ENCODE data around the gene SAMD15.
A peak's percentile ranks its signal among the peaks of the same experiment; 100 is the strongest.
"Not testable (repeated sequence)": the region's sequence is repeated elsewhere in the genome, so short reads cannot be mapped to it uniquely, and the experiment has no call there.

Gene SAMD15

DNA sequence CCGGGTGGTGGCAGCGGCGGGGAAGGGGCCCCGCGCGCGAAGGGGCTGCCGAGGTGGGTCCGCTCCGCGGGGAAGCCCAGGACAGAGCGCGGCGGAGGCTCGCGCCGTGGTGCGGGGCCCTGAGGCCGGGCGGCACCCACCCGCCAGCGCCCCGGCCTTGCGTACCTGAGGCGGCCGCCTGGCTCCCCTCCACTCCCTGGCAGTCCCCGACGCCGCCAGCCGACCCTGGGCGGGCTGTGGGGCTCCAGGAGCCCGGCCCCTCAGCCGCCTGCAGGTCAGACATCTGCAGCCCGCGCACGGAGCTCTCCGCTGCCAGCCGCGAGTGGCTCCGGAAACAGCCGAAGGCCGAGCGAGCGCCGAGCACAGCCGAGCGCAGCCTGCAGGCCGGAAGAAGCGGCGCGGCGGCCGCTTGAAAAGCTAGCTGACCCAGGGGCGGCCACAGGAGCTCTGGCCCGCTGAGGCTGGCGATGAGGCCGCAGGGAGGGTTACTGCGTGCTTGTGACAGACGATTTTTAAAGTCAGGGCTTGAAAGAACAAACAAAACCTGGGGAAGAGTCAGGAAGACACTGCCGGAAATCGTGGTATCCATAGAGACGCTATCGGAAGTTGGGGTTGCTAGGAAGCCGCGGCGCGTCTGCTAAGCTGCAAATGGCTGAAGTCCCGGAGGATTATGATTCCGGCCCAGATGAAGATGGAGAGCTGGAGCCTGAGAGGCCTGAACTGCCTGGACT lies at the start of gene SAMD15, which contains the start of gene TMED8:
TSS of gene SAMD15 (plus strand) at position 609 of the 731 bp plus-strand sequence. CDS start at position 649, 40 bp downstream.
TSS of gene TMED8 (minus strand) at position 324 of the 731 bp plus-strand sequence. CDS start at position 283, 41 bp downstream.
- DNase-seq, result peak; percentile 83 to 84

DNA sequence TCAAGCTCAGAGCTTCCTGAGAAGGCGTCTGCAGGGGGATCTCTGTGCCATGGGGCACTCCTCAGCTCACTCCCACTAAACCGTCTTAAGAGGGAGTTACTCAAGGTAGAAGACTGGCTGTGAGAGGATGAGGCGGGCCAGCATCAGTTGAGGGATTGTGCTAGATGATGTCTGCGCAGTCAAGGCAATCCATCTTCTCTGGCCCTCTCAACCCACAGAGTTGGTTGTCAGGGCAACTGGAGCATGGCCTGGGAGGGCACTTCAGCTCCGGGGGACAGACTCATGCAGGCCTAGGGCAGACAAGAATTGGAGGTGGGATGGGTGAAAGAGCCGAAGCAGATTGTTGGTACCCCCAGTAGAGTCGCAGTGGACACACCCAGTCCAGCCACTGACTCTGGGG lies 47.3 kb upstream of the SAMD15 start:
- DNase-seq, result no peak

DNA sequence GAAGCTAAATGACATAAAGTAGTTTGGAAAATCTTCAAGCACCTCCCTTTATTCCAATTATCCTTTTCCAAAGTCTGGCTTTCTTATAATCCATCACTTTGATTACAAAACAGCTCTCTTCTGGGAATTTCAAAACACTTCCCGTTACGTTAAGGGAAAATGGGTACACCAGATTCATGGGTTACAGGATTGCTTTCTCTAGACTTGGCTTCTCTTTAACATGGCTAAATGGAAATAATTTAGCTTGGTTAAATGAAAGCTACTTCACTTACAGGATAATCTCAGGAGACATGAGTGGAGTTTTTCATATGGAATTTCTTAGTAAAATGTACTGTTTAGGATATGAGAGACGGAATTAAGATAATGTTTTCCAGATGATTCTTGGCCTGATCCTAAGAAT lies 41.6 kb upstream of the SAMD15 start:
- DNase-seq, result no peak

DNA sequence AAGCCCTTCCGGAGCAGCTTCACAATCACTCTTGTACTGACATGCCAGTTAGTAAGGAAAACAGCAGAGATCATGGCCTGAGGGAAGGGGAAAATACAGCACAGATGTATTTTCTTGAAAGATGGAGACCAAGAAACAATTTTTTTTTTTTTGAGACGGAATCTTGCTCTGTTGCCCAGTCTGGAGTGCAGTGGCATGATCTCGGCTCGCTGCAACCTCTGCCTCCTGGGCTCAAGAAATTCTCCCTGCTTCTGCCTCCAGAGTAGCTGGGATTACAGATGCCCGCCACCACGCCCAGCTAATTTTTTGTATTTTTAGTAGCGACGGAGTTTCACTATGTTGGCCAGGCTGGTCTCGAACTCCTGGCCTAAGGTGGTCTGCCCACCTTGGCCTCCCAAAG lies 39.9 kb upstream of the SAMD15 start:
- DNase-seq, result not testable (repeated sequence)

- no peak for DNase-seq
Observed at GRCh38 chr14:77337880-77338279, 39.3 kb upstream of the SAMD15 start.

- DNase-seq, result no peak
Observed at GRCh38 chr14:77338302-77338701, 38.9 kb upstream of the SAMD15 start.

DNA sequence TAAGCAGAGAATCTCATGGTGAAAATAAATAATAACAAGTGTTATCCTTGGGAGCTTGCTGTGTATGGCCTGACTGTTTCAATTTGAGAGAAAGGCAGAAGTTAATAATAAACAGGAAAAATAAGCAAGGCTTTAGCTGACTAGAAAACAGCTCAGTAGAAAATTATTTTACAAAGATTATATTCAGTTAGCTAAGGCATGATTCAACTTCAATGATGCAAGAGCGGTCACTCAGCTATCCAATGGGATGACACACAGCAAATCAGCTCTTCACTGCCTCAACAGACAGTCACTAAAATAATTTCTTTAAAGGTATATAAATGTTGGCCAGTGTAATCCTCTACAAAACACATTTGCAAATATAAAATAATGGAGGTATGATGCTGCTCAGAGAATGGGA lies 37.8 kb upstream of the SAMD15 start:
- DNase-seq, result no peak

DNA sequence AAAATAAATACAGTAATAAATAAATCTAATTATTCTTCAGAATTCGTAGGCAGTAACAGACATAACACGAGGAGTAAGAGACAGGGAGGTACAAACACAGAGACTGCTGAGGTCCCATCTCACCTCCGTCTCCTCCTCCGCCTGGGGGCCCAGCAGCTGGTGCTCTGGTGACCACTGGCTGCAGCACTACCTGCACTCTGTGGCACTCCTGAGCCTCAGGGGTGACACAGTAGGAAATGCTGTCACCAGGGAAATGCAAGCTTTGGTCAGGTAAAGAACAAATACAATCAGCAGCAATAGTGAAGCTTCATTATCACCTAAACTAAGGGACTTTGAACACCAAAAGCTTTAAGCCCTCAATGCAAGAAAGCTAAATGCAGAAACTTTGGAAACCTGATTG lies 36.8 kb upstream of the SAMD15 start:
- no peak for DNase-seq

DNA sequence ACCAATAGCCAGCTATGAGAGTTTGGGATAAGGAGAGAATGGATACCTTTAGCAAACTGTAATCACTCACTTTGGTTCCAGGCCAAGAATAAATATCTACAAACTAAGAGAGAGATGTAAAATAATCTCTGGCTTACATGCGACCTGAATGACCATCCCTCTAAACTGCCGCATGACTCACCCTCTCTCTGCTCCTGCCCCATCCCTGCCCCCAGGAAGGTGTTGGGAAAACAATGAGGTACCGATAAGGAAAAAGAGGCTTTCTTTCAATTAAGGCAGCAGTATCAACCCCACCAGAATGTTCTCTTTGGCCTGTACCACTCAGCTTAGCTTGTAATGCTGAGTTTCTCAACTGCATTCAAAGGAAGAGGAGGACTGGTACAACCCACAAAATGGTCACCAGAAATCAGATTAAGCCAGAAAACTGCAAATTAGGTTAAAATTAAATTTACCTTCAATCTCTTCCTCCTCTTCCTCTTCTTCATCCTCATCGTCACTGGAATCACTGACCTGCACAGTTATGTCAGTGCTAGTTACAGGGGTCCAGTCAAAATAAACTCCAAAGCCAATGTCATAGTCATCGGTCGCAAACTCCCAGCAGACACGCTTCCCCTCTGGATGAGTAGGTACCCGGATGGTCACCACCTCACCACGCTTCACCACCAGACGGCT lies 34.3 kb upstream of the SAMD15 start:
- no peak for DNase-seq

- DNase-seq, result no peak
Observed at GRCh38 chr14:77343662-77344061, 33.5 kb upstream of the SAMD15 start.

DNA sequence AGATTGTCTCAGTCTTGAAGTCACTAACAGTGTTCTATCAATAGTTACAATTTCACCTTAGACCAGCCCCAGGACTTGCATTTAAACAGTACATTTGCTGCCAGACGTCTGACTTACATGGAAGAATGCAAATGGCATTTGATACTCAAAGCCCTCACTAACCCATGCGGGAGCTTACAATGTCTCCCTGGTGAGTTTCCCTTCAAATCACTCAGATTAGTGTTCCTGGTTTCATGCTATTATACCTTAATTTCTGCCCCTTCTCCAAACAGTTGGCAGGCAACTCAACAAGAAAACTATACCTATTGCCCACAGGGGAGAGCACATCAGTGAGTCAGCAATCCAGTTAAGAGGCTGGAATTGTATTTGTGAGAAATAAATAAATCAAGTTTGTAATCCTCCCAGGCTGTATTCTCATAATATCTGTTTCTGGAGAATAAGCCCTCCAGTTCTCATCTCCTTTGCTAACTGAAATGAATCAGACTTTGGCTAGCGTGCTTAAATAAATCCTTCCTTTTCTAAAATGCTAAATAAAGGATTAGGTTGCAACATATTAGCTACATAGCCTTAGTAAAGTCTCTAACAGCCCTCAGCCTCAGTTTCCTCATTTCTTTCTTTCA lies 32.7 kb upstream of the SAMD15 start:
- no peak for DNase-seq

DNA sequence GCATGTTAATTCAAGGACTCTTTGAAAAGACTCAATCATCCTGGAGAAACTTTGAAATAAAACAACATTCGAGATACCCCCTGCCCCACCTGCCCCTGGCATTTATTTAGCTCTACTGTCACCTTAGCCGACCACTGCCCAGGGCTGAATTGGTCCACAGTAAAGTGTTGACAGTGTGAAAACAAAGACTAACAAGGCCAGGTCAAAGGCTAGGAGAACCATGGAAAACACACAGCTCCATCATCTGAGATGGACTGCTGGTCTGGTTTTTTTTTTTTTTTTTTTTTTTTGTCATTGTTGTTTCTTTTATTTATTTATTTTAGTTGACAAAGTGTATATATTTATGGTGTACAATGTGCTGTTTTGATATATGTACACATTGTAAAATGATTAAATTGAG lies 30.7 kb upstream of the SAMD15 start:
- DNase-seq, result no peak

DNA sequence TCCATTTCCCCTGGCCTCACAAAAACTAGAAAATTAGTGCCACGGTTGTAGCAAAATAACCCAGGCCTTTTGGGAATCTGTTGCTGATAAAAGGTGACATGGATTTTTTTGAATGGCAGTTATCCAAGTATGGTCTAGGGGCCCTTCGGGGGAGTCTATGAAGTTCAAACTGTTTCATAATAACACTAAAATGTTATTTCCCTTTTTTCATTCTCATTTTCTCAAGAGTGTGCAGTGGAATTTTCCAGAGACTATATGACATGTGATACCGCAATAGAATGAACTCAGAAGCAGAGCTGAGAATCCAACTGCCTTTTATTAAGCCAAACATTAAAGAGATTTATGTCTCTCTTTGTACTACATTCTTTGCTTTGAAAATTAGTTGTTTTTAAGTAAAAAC lies 29.4 kb upstream of the SAMD15 start:
- no peak for DNase-seq

DNA sequence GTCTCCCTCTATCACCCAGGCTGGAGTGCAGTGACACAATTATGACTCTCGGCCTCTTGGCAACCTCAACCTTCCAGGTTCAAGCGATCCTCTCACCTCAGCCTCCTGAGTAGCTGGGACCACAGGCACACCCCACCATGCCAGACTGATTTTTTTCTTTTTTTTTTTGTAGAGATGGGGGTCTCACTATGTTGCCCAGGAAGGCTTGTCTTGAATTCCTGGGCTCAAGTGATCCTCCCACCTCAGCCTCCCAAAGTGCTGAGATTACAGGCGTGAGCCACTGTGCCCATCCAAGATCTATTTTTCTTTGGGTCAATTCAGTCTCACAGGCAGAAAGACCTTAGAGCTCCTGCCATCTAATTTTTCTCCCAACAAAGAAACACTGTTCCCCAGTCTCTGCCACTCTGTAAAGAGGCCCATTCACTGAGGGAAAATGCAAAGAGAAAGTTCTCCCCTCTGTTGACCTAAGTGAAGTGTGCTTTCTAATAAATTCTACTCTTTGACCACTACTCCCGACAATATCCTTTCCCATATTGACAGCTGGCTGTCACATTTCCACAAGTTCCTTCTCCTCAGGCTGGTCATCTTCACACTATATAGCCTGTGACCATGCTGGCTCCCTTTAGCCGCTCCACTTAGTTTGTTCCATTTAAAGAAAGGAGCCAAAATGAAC lies 23.6 kb upstream of the SAMD15 start:
- DNase-seq, result no peak

- no peak for DNase-seq
Observed at GRCh38 chr14:77355811-77356210, 21.4 kb upstream of the SAMD15 start.

- DNase-seq, result no peak
Observed at GRCh38 chr14:77356899-77357298, 20.3 kb upstream of the SAMD15 start.

GRCh38 chr14:77359626-77360025 lies 17.6 kb upstream of the SAMD15 start:
- no peak for DNase-seq

DNA sequence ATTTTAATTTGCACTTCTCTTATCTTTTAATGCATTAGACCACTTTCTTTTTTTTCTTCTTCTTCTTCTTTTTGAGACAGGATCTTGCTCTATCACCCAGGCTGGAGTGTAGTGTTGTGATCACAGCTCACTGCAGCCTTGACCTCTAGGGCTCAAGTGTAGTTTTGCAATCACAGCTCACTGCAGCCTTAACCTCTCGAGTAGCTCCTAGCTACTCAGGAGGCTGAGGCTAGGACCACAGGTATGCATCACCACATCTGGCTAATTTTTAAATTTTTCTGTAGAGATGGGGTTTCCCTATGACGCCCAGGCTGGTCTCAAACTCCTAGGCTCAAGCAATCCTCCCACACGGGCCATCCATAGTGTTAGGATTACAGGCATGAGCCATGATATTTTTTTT lies 13.0 kb upstream of the SAMD15 start:
- DNase-seq, result no peak

GRCh38 chr14:77369285-77369684 lies 7.9 kb upstream of the SAMD15 start:
- peak in 1 of 2 donors; percentile 38 for DNase-seq

DNA sequence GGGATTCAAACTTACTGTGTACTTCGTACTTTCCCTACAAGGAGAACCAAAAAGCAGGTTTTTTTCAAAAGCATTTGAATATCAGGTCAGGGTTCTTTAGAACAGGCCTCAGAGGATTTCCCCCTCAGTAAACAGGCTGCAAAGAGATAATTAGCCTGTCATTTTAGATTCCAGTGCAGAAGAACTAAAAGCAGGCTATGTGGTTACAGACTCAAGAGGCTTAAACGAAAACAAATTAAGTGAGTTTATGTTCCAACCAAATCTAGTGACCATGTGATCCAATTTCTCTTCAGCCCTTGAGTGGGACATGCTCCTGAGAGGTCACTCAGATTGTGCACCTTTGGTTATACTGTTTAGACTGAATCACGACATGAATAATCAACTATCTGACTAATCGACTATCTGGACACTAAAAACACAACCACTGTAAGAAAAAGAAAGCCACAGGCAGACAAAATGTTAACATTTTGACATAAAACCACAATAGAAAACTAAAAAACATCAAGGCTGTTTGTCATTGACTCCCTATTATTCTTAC lies 4.8 kb upstream of the SAMD15 start:
- DNase-seq, result peak in 1 of 2 donors; percentile 50

DNA sequence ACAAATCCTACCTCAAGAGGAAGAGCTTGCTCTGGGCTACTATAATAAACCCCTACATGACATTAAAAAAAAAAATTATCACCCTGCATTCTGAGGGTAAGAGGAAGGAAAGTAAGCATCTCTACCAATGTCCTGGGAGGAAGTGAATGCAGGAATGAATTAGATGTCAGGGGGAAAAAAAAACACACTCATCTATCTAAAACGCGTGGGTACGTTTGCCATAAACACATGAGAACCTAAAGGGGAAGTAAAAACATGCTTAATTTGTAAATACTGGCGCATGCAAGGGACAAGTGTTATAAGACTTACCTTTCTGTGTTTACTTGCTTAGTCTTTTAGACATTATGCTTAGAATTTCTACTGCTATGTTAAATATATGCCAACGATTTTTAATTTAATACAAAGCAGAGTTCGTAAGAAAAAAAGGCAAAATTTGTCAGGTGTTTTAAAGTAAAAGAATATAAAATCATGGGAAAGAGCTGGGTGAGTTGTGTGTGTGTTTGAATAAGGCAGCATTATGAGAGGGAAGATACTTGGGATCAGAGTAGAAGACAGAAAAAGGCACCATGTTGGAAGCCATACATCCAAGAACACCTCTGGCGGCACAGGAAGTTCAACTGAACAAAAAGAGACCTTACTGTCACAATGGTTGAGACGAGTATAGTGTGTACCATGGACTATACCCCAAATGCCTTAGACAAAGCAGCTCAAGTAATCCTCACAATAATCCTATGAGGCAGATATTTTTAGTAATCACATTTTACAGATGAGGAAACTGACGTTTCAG lies 1.8 kb upstream of the SAMD15 start:
- no peak for DNase-seq
